Caco-2 (cell line): ENCODE results near the gene FBXW2. TPM values are rescaled to one million over a fixed set of nuclear protein-coding genes. Genes with fewer than 3 reads are reported as not detected.

ENCODE experiments used
- BruUV-seq: library from RNA; stranded (reverse); fragments of 400-500 nt; replicated peaks from 2 replicates; lab custom pipeline; 2021; lab: Mats Ljungman, UMichigan
- CTCF ChIA-PET: fragments of 300-600 bp; sonication (Branson Sonifier 250); formaldehyde crosslinking; loops from one replicate; lab custom pipeline; 2022; ENCODE audit warnings: antibody characterized with exemption; lab: Charles Lee
- POLR2A ChIA-PET: fragments of 300-600 bp; sonication (Branson Sonifier 250); formaldehyde crosslinking; loops from one replicate; lab custom pipeline; 2022; ENCODE audit warnings: antibody characterized with exemption; lab: Charles Lee
- DNase-seq, 2 experiments: peaks; one replicate each; pipeline versions ENCODE4 v3.0.0 to v3.0.0-alpha.2; 2020 to 2022
- H3K27me3 ChIP-seq: replicated peaks from 2 replicates; pipeline ENCODE4 v1.6.0; 2011; ENCODE audit warnings: low read length; ENCODE audit not compliant: control insufficient read depth, insufficient read depth
- H3K36me3 ChIP-seq: 2 replicates; pipeline ENCODE4 v1.5.1; 2011; ENCODE audit warnings: low read length; ENCODE audit not compliant: control insufficient read depth, insufficient read depth
- H3K4me1 ChIP-seq: fragments of 250-450 bp; sonication (Bioruptor Pico); 2 replicates; pipeline ENCODE4 v1.5.1; 2020; ENCODE audit warnings: mild to moderate bottlenecking
- H3K4me3 ChIP-seq: 2 replicates; pipeline ENCODE4 v1.5.1; 2011; ENCODE audit warnings: low read depth, mild to moderate bottlenecking, control low read depth, low read length
- H3K9me3 ChIP-seq: fragments of 250-450 bp; sonication (Bioruptor Pico); 2 replicates; pipeline ENCODE4 v1.5.1; 2020; ENCODE audit warnings: mild to moderate bottlenecking, moderate library complexity
- H3K27ac Mint-ChIP-seq: one replicate; pipeline ENCODE4 v1.8.0; 2022; ENCODE audit warnings: mixed read lengths; ENCODE audit not compliant: unreplicated experiment
- H3K27me3 Mint-ChIP-seq: one replicate; pipeline ENCODE4 v1.8.0; 2022; ENCODE audit warnings: mixed read lengths; ENCODE audit not compliant: insufficient read depth, unreplicated experiment
- H3K36me3 Mint-ChIP-seq: one replicate; pipeline ENCODE4 v1.8.0; 2022; ENCODE audit warnings: mild to moderate bottlenecking, mixed read lengths; ENCODE audit not compliant: insufficient read depth, unreplicated experiment
- H3K4me1 Mint-ChIP-seq: one replicate; pipeline ENCODE4 v1.8.0; 2022; ENCODE audit warnings: low read depth, mixed read lengths; ENCODE audit not compliant: unreplicated experiment
- H3K4me3 Mint-ChIP-seq: one replicate; pipeline ENCODE4 v1.8.0; 2022; ENCODE audit warnings: mild to moderate bottlenecking, moderate library complexity, mixed read lengths; ENCODE audit not compliant: unreplicated experiment
- H3K9me3 Mint-ChIP-seq: one replicate; pipeline ENCODE4 v1.8.0; 2022; ENCODE audit warnings: mixed read lengths; ENCODE audit not compliant: unreplicated experiment
- intact Hi-C: fragments of 100-400 bp; cut with micrococcal nuclease; formaldehyde crosslinking; loops from one replicate; pipeline ENCODE4 v1.10.0; 2022; ENCODE audit not compliant: unreplicated experiment
- total RNA-seq: library from RNA; stranded (reverse); gene quantifications from 2 replicates; pipeline ENCODE4 v1.2.3, GENCODE V29; 2022
- TF ChIP-seq, protein P1 (sequence below), 2 experiments: fragments of 200-600 bp in 1 of 2; IDR thresholded peaks; 1 replicate in 1 of 2; 2 replicates in 1 of 2; pipeline versions ENCODE4 v1.5.1 to v1.8.0; 2011 to 2022; ENCODE audit warnings: antibody characterized with exemption in 1 of 2, control low read depth in 1 of 2, inconsistent platforms in 1 of 2, low read depth in 1 of 2, low read length in 1 of 2, mild to moderate bottlenecking in 1 of 2, moderate library complexity in 1 of 2; ENCODE audit not compliant: insufficient read depth in 1 of 2, severe bottlenecking in 1 of 2, unreplicated experiment in 1 of 2

FBXW2 gene
- total RNA-seq, 1 experiment from 2014 or later, result 74.3 TPM

DNA sequence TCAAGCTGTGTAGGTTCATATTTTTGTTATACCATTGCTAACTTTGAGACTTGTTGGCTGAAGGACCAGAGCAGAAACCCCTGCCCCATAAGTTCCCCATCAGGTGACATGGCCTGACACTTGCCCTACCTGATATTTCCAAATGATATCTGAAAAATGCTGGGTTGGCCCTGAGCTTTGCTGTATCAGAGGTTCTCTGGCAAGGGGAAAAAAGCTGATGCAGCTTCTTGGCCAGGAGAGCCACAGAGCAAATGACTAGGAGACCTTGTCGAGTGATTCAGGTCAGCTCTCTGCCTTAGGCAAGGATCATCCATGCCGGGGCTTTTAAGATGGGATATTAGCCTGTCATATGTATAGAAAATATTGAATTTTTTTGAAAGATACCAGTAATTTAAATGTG lies 76.0 kb downstream of the FBXW2 start:
- Mint-ChIP-seq H3K9me3 (no peaks in the 10 kb centered on the region), H3K4me3 (no peak overlapping the region), H3K36me3 (peaks cover 6% of the 10 kb centered on the region), H3K27ac (no peak overlapping the region), H3K4me1 (no peaks in the 10 kb centered on the region), H3K27me3 (no peaks in the 10 kb centered on the region)
- H3K9me3 ChIP-seq, result no peaks in the 10 kb centered on the region
- ChIA-PET CTCF (no interaction called here), POLR2A (interaction anchor here (0.6 kb wide), 1 partner anchor 23 kb away, joined by 3 read pairs; no protein-coding TSS in a partner anchor)
- no peaks in the 10 kb centered on the region for H3K27me3 ChIP-seq
- DNase-seq, result no peak
- H3K36me3 ChIP-seq, result no peaks in the 10 kb centered on the region
- no TSS peak for BruUV-seq
- H3K4me3 ChIP-seq, result no peak overlapping the region
- TF ChIP-seq, protein P1, sequence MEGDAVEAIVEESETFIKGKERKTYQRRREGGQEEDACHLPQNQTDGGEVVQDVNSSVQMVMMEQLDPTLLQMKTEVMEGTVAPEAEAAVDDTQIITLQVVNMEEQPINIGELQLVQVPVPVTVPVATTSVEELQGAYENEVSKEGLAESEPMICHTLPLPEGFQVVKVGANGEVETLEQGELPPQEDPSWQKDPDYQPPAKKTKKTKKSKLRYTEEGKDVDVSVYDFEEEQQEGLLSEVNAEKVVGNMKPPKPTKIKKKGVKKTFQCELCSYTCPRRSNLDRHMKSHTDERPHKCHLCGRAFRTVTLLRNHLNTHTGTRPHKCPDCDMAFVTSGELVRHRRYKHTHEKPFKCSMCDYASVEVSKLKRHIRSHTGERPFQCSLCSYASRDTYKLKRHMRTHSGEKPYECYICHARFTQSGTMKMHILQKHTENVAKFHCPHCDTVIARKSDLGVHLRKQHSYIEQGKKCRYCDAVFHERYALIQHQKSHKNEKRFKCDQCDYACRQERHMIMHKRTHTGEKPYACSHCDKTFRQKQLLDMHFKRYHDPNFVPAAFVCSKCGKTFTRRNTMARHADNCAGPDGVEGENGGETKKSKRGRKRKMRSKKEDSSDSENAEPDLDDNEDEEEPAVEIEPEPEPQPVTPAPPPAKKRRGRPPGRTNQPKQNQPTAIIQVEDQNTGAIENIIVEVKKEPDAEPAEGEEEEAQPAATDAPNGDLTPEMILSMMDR (IDR thresholded peaks at IDR 0.05; ENCODE audit: insufficient read depth in 1 of 2, low read depth in 1 of 2, low read length in 1 of 2, severe bottlenecking in 1 of 2, unreplicated experiment in 1 of 2), result no peak
- H3K4me1 ChIP-seq, result peaks cover 18% of the 10 kb centered on the region
- intact Hi-C loops, result no loop called here

GRCh38 chr9:120716483-120716882 lies 76.7 kb downstream of the FBXW2 start:
- TF ChIP-seq, protein P1 (IDR thresholded peaks at IDR 0.05; ENCODE audit: insufficient read depth in 1 of 2, low read depth in 1 of 2, low read length in 1 of 2, severe bottlenecking in 1 of 2, unreplicated experiment in 1 of 2), result no peak
- Mint-ChIP-seq H3K9me3 (no peaks in the 10 kb centered on the region), H3K36me3 (peaks cover 6% of the 10 kb centered on the region), H3K27ac (no peak overlapping the region), H3K27me3 (no peaks in the 10 kb centered on the region), H3K4me3 (peak overlapping the region; percentile 16), H3K4me1 (no peaks in the 10 kb centered on the region)
- peaks cover 19% of the 10 kb centered on the region for H3K4me1 ChIP-seq
- intact Hi-C loops, result no loop called here
- H3K27me3 ChIP-seq, result no peaks in the 10 kb centered on the region
- BruUV-seq, result no TSS peak
- ChIA-PET POLR2A (no interaction called here), CTCF (no interaction called here)
- no peaks in the 10 kb centered on the region for H3K9me3 ChIP-seq
- H3K36me3 ChIP-seq, result no peaks in the 10 kb centered on the region
- no peak overlapping the region for H3K4me3 ChIP-seq
- DNase-seq, result no peak

- Mint-ChIP-seq H3K27me3 (no peaks in the 10 kb centered on the region), H3K27ac (no peak overlapping the region), H3K9me3 (no peaks in the 10 kb centered on the region), H3K4me3 (peak overlapping the region; percentile 85), H3K36me3 (peaks cover 6% of the 10 kb centered on the region), H3K4me1 (no peaks in the 10 kb centered on the region)
- TF ChIP-seq, protein P1 (IDR thresholded peaks at IDR 0.05; ENCODE audit: insufficient read depth in 1 of 2, low read depth in 1 of 2, low read length in 1 of 2, severe bottlenecking in 1 of 2, unreplicated experiment in 1 of 2), result no peak
- no peak for DNase-seq
- no TSS peak for BruUV-seq
- ChIA-PET CTCF (interaction anchor here (0.6 kb wide), 2 partner anchors 15 to 22 kb away, joined by 4 read pairs; no protein-coding TSS in a partner anchor), POLR2A (interaction anchor here (0.6 kb wide), 1 partner anchor 15 kb away, joined by 6 read pairs; no protein-coding TSS in a partner anchor)
- peaks cover 19% of the 10 kb centered on the region for H3K4me1 ChIP-seq
- intact Hi-C loops, result loop anchor here (2.0 kb wide), 2 partner anchors 15 to 97 kb away; no protein-coding TSS in a partner anchor
- H3K36me3 ChIP-seq, result no peaks in the 10 kb centered on the region
- no peaks in the 10 kb centered on the region for H3K27me3 ChIP-seq
- H3K9me3 ChIP-seq, result no peaks in the 10 kb centered on the region
- H3K4me3 ChIP-seq, result no peak overlapping the region
Observed at GRCh38 chr9:120715389-120715924, 77.8 kb downstream of the FBXW2 start.
